ENCODE results near the gene SMYD3.

Gene SMYD3

DNA sequence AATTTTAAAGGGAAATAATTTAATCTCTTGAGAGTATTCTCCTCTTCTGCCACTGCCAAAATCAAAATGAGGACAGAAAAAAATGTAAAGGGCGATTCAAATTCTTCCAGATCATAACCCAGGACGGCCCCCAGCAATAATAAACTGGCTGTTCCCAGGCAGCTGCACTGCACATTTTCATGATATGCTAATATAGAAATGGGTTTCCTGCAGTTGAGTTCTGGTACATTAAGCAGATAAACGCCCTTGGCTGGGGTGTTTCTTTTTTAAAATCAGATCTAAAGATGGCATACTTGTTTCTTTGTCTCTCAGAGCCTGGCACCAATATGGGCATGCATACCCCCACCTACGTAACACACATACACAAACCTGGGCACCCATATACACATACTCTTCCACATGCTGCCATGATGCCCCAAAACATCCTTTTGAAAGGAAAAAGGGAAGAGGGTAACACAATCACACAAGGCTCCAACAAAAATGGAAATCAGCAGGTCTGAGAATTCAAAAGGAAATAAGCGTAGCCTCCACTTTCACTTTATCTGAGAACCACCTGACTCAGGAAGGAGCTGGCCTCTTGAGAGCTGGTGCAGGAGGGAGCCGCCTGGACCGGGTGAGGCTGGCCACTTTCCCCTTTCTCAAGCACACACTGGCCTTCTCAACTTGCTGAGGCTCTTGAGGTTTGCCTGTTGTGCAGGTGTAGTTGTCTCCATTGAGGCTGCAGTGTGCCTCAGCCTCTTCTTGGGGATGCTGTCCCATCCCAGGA lies 698.9 kb downstream of the SMYD3 start:
- no peaks in the 10 kb centered on the region for H3K27me3 ChIP-seq (ENCODE audit: insufficient read depth, poor library complexity, severe bottlenecking)
- no peak for TF ChIP-seq POLR2AphosphoS5 (IDR thresholded peaks at IDR 0.05; ENCODE audit: low read depth)
- no peak for TF ChIP-seq GABPA (IDR thresholded peaks at IDR 0.05; ENCODE audit: low read depth)
- TF ChIP-seq, protein P1, sequence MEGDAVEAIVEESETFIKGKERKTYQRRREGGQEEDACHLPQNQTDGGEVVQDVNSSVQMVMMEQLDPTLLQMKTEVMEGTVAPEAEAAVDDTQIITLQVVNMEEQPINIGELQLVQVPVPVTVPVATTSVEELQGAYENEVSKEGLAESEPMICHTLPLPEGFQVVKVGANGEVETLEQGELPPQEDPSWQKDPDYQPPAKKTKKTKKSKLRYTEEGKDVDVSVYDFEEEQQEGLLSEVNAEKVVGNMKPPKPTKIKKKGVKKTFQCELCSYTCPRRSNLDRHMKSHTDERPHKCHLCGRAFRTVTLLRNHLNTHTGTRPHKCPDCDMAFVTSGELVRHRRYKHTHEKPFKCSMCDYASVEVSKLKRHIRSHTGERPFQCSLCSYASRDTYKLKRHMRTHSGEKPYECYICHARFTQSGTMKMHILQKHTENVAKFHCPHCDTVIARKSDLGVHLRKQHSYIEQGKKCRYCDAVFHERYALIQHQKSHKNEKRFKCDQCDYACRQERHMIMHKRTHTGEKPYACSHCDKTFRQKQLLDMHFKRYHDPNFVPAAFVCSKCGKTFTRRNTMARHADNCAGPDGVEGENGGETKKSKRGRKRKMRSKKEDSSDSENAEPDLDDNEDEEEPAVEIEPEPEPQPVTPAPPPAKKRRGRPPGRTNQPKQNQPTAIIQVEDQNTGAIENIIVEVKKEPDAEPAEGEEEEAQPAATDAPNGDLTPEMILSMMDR (IDR thresholded peaks at IDR 0.05; ENCODE audit: insufficient read depth, low read length), result no peak
- TF ChIP-seq SPI1 (IDR thresholded peaks at IDR 0.05; ENCODE audit: borderline replicate concordance, low read depth), result no peak
- TF ChIP-seq, protein P2, sequence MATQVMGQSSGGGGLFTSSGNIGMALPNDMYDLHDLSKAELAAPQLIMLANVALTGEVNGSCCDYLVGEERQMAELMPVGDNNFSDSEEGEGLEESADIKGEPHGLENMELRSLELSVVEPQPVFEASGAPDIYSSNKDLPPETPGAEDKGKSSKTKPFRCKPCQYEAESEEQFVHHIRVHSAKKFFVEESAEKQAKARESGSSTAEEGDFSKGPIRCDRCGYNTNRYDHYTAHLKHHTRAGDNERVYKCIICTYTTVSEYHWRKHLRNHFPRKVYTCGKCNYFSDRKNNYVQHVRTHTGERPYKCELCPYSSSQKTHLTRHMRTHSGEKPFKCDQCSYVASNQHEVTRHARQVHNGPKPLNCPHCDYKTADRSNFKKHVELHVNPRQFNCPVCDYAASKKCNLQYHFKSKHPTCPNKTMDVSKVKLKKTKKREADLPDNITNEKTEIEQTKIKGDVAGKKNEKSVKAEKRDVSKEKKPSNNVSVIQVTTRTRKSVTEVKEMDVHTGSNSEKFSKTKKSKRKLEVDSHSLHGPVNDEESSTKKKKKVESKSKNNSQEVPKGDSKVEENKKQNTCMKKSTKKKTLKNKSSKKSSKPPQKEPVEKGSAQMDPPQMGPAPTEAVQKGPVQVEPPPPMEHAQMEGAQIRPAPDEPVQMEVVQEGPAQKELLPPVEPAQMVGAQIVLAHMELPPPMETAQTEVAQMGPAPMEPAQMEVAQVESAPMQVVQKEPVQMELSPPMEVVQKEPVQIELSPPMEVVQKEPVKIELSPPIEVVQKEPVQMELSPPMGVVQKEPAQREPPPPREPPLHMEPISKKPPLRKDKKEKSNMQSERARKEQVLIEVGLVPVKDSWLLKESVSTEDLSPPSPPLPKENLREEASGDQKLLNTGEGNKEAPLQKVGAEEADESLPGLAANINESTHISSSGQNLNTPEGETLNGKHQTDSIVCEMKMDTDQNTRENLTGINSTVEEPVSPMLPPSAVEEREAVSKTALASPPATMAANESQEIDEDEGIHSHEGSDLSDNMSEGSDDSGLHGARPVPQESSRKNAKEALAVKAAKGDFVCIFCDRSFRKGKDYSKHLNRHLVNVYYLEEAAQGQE (IDR thresholded peaks at IDR 0.05; ENCODE audit: insufficient replicate concordance, low read depth), result no peak
- no peak overlapping the region for H3K4me3 ChIP-seq (replicated peaks; ENCODE audit: insufficient read depth, low read length)
- DNase-seq (ENCODE audit: low read depth in 1 of 2, low spot score in 1 of 2), result no peak
- peak overlapping the region; percentile 90 for H3K27ac ChIP-seq (replicated peaks)

DNA sequence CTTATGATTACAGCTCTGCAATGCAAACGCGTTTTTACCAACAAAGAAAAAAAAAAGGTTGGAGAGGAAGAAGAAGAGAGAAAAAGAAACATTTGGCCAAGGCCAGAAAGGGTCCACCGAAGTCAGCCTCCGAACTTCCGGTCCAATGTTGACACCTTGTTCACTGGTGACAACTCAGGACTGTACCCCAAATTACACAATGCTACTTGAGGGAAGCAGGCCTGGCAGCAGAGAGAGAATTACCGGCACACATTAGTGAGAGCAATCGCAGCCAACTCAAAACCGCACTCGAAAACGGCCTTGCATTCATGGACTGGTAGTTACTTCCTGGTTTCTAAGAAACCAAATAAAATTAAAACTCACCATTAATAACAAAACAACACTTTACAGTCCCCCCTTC lies 699.8 kb downstream of the SMYD3 start:
- H3K4me3 ChIP-seq (replicated peaks; ENCODE audit: insufficient read depth, low read length), result 0 out of 2 replicates have a peak overlapping the region, but pooled peaks have one; percentile 9
- H3K27ac ChIP-seq (replicated peaks), result peak overlapping the region; percentile 90
- H3K27me3 ChIP-seq (ENCODE audit: insufficient read depth, poor library complexity, severe bottlenecking), result no peaks in the 10 kb centered on the region
- TF ChIP-seq GABPA (IDR thresholded peaks at IDR 0.05; ENCODE audit: low read depth), result peak; percentile 54; the same call in 1 of the 2 replicates
- TF ChIP-seq SPI1 (IDR thresholded peaks at IDR 0.05; ENCODE audit: borderline replicate concordance, low read depth), result no peak
- 0 out of 2 replicates have a peak, but pooled peaks have one; percentile 18 for TF ChIP-seq POLR2AphosphoS5 (IDR thresholded peaks at IDR 0.05; ENCODE audit: low read depth)
- DNase-seq (ENCODE audit: low read depth in 1 of 2, low spot score in 1 of 2), result peak; percentile 90 to 93

DNA sequence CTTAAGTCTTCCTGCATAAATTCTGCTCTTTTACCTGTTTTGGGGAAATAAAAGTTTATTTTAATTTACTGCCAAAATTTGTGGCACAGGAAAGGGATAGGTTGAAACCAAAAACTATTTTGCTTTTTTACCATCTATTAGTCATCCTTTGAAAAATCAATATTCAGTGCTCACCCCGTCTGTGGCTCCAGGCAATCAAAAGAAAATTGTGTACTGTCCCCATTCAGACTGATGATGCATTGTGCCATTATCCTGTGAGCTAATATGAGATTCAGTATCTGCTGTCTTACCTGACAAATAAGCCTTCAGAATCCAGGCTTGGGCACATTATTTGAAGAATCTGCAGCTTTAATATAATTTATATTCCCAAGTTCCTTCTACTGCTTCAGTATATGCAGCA lies 701.5 kb downstream of the SMYD3 start:
- no peaks in the 10 kb centered on the region for H3K27me3 ChIP-seq (ENCODE audit: insufficient read depth, poor library complexity, severe bottlenecking)
- H3K27ac ChIP-seq (replicated peaks), result no peak overlapping the region; the same call in 1 of the 2 replicates
- H3K4me3 ChIP-seq (replicated peaks; ENCODE audit: insufficient read depth, low read length), result no peak overlapping the region
- DNase-seq (ENCODE audit: low read depth in 1 of 2, low spot score in 1 of 2), result no peak
- no peak for TF ChIP-seq POLR2AphosphoS5 (IDR thresholded peaks at IDR 0.05; ENCODE audit: low read depth)

DNA sequence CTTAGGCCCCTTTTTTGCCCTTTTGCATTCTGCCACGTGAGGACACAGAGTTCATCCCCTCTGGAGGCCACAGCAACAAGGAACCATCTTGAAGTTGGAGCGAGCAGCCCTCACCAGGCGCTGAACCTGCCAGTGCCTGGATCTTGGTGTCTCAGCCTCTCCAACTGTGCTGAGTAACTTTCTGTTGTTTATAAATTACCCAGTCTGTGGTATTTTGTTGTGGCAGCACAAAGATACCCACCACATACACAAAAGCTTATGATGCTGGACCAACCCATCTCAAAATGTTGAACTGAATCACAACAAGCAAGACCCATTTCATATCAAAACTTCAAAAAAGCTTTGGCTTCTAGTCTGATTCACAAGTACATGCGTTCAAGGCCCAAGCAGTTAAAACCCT lies 702.4 kb downstream of the SMYD3 start:
- DNase-seq (ENCODE audit: low read depth in 1 of 2, low spot score in 1 of 2), result no peak
- TF ChIP-seq, protein P2 (IDR thresholded peaks at IDR 0.05; ENCODE audit: insufficient replicate concordance, low read depth), result no peak
- TF ChIP-seq GABPA (IDR thresholded peaks at IDR 0.05; ENCODE audit: low read depth) (no peak), SPI1 (IDR thresholded peaks at IDR 0.05; ENCODE audit: borderline replicate concordance, low read depth) (no peak), POLR2AphosphoS5 (IDR thresholded peaks at IDR 0.05; ENCODE audit: low read depth) (no peak)
- TF ChIP-seq, protein P1 (IDR thresholded peaks at IDR 0.05; ENCODE audit: insufficient read depth, low read length), result no peak
- H3K27ac ChIP-seq (replicated peaks), result no peak overlapping the region
- H3K4me3 ChIP-seq (replicated peaks; ENCODE audit: insufficient read depth, low read length), result no peak overlapping the region
- H3K27me3 ChIP-seq (ENCODE audit: insufficient read depth, poor library complexity, severe bottlenecking), result no peaks in the 10 kb centered on the region
